ENCODE measurements around the gene FAM180A. TPM values are rescaled to one million over a fixed set of nuclear protein-coding genes. Genes with fewer than 3 reads are reported as not detected.

FAM180A gene
- total and polyA plus RNA-seq, 2 experiments from 2014 or later, result not detected

DNA sequence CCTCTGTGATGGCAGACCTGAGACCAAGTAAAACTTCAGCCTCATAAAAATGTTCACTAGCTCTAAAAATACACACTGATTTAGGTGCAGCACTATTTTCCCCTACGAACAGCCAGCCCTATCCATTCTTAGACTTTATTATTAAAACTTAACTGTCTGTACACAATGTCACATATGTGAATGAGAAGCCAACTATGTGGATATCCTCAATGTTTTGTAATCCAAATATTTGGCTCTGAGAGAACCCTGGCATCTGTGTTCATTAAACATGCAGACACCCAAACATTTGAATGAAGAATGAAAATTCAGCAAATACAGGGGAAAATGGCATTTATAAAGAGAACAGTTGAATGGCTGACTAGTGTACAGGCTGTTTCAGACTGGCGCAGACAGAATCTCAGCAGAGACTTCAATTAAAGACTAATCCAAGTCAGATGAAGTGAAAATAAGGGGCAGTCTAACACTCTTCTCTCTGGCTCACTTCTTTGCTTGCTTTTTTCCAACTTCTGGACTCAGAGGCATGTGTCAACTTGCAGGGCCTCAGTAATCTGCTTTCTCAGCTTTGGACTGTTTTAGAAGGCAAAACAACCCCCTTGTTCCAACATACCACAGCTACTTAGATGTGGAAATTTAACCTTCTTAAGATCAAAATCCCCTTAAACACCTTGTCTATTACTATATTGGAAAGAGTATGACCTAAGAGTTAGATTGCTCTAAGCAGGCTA is 47.4 kb upstream of the FAM180A start:
- Mint-ChIP-seq H3K27me3 (ENCODE audit: insufficient read depth, low read depth, poor library complexity) (no peaks in the 10 kb centered on the region), H3K27ac (no peak overlapping the region), H3K4me1 (peaks cover 7% of the 10 kb centered on the region; the same call in 2 of the 3 replicates), H3K9me3 (peaks cover 4% of the 10 kb centered on the region; the same call in 2 of the 3 replicates), H3K4me3 (no peak overlapping the region), H3K36me3 (ENCODE audit: low read depth) (no peaks in the 10 kb centered on the region; the same call in 2 of the 3 replicates)
- Histone ChIP-seq H3K4me1 (ENCODE audit: insufficient read depth) (no peaks in the 10 kb centered on the region), H3K36me3 (ENCODE audit: insufficient read depth) (no peaks in the 10 kb centered on the region), H2AFZ (no peak overlapping the region), H3F3A (replicated peaks; ENCODE audit: low read depth) (no peaks in the 10 kb centered on the region), H3K27me3 (ENCODE audit: insufficient read depth) (no peaks in the 10 kb centered on the region), H3K9me2 (ENCODE audit: insufficient read depth) (peaks cover 3% of the 10 kb centered on the region; the same call in 1 of the 2 replicates), H4K20me1 (replicated peaks; ENCODE audit: insufficient read depth) (no peaks in the 10 kb centered on the region), H3K27ac (ENCODE audit: low read depth) (no peak overlapping the region), H3K4me3 (no peak overlapping the region), H3K79me2 (replicated peaks; ENCODE audit: insufficient read depth) (no peaks in the 10 kb centered on the region), H3K4me2 (no peak overlapping the region)
- ATAC-seq (no peak), DNase-seq (ENCODE audit: low spot score) (no peak)
- TF ChIP-seq NANOG (IDR thresholded peaks at IDR 0.05; ENCODE audit: borderline replicate concordance) (no peak), ZNF462 (CRISPR knock-in tag; IDR thresholded peaks at IDR 0.05) (no peak), STAT1 (IDR thresholded peaks at IDR 0.05; ENCODE audit: unreplicated experiment) (no peak), ETS1 (IDR thresholded peaks at IDR 0.05) (no peak), ZNF331 (CRISPR knock-in tag; IDR thresholded peaks at IDR 0.05; ENCODE audit: low read depth) (no peak), EZH2phosphoT487 (IDR thresholded peaks at IDR 0.05; ENCODE audit: unreplicated experiment) (no peak), CREB1 (CRISPR knock-in tag; IDR thresholded peaks at IDR 0.05; ENCODE audit: low read depth) (no peak), EZH2 (IDR thresholded peaks at IDR 0.05; ENCODE audit: low read depth, unreplicated experiment) (no peak), CTCF (conservative IDR thresholded peaks at IDR 0.05; ENCODE audit: low read depth in 2 of 2) (no peak), POLR2AphosphoS5 (IDR thresholded peaks at IDR 0.05; ENCODE audit: low read depth) (no peak), JUNB (IDR thresholded peaks at IDR 0.05; ENCODE audit: unreplicated experiment) (no peak), ZNF114 (CRISPR knock-in tag; IDR thresholded peaks at IDR 0.05) (no peak)
- TF ChIP-seq, protein P1, sequence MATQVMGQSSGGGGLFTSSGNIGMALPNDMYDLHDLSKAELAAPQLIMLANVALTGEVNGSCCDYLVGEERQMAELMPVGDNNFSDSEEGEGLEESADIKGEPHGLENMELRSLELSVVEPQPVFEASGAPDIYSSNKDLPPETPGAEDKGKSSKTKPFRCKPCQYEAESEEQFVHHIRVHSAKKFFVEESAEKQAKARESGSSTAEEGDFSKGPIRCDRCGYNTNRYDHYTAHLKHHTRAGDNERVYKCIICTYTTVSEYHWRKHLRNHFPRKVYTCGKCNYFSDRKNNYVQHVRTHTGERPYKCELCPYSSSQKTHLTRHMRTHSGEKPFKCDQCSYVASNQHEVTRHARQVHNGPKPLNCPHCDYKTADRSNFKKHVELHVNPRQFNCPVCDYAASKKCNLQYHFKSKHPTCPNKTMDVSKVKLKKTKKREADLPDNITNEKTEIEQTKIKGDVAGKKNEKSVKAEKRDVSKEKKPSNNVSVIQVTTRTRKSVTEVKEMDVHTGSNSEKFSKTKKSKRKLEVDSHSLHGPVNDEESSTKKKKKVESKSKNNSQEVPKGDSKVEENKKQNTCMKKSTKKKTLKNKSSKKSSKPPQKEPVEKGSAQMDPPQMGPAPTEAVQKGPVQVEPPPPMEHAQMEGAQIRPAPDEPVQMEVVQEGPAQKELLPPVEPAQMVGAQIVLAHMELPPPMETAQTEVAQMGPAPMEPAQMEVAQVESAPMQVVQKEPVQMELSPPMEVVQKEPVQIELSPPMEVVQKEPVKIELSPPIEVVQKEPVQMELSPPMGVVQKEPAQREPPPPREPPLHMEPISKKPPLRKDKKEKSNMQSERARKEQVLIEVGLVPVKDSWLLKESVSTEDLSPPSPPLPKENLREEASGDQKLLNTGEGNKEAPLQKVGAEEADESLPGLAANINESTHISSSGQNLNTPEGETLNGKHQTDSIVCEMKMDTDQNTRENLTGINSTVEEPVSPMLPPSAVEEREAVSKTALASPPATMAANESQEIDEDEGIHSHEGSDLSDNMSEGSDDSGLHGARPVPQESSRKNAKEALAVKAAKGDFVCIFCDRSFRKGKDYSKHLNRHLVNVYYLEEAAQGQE (IDR thresholded peaks at IDR 0.05; ENCODE audit: unreplicated experiment), result no peak
